Keratinocyte (primary cell): ENCODE measurements around the gene NFE2L1.

ENCODE experiments used
- CTCF ChIP-seq, 3 experiments: IDR thresholded peaks in 1 of 3; conservative IDR thresholded peaks in 1 of 3; optimal IDR thresholded peaks in 1 of 3; 2 replicates in 2 of 3; 3 replicates in 1 of 3; pipeline versions ENCODE3 to v1.5.1; 2011; ENCODE audit warnings: low read length in 3 of 3, mild to moderate bottlenecking in 3 of 3, moderate library complexity in 2 of 3, control low read depth in 1 of 3, inconsistent platforms in 1 of 3; ENCODE audit not compliant: insufficient read depth in 2 of 3; ENCODE audit errors: extremely low read depth in 1 of 3
- EZH2 ChIP-seq: IDR thresholded peaks from one replicate; pipeline ENCODE4 v1.6.1; 2012; ENCODE audit warnings: inconsistent platforms, mild to moderate bottlenecking, low read length, moderate library complexity

- TF ChIP-seq EZH2 (no peak), CTCF (optimal IDR thresholded peaks at IDR 0.05 in 1 of 3, IDR thresholded peaks at IDR 0.05 in 1 of 3, conservative IDR thresholded peaks at IDR 0.05 in 1 of 3; ENCODE audit: extremely low read depth in 1 of 3, insufficient read depth in 2 of 3, low read length in 3 of 3) (no peak)
These were observed 11.5 kb upstream of the NFE2L1 start for GRCh38 chr17:48036693-48037035.
